ENCODE data around the gene GALNT17. TPM values are rescaled to one million over a fixed set of nuclear protein-coding genes. Genes with fewer than 3 reads are reported as not detected.

The GALNT17 gene
- total RNA-seq, 1 experiment from 2014 or later: not detected

DNA sequence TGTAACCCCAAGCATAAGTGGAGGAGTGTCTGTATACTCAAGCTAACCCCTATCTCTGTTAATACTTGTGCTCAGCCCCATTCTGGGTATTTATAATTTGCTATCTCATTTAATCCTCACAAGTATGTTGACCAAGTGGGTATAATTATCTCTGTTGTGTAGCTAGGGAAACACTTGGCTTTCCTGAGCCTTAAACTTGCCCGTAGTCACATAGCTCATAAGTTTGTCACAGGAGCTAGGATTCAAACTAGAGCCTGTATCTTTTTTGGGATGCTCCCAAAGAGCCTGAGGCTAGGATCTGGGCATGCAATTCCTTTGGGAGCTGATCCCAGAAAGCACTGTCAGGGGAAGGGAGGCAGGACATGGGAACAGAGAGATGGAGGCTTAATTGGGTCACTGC lies 377.4 kb downstream of the GALNT17 start:
- ChIA-PET POLR2A (ENCODE audit: unreplicated experiment) (no interaction called here), CTCF (no interaction called here)
- no peak overlapping the region for H3K27ac ChIP-seq
- no peak overlapping the region for H3K4me2 ChIP-seq
- no peak for DNase-seq
- H3K9me3 ChIP-seq (ENCODE audit: insufficient read depth, low read depth): no peaks in the 10 kb centered on the region
- H3K79me2 ChIP-seq (ENCODE audit: low read depth): no peaks in the 10 kb centered on the region
- H3K27me3 ChIP-seq (ENCODE audit: insufficient read depth, low read depth): peaks cover 24% of the 10 kb centered on the region
- no TSS peak for BruUV-seq (replicated peaks)
- H2AFZ ChIP-seq: no peak overlapping the region
- no peaks in the 10 kb centered on the region for H3K4me1 ChIP-seq (replicated peaks; ENCODE audit: insufficient read depth)
- H3K36me3 ChIP-seq (ENCODE audit: low read depth): no peaks in the 10 kb centered on the region
- intact Hi-C loops (cut with micrococcal nuclease; ENCODE audit: unreplicated experiment): no loop called here
- H4K20me1 ChIP-seq (ENCODE audit: insufficient read depth): no peaks in the 10 kb centered on the region
- no peaks in the 10 kb centered on the region for H3K9me2 ChIP-seq (ENCODE audit: insufficient read depth)
- H3F3A ChIP-seq (ENCODE audit: insufficient read depth, low read depth): no peaks in the 10 kb centered on the region
- no peak for TF ChIP-seq EZH2 (IDR thresholded peaks at IDR 0.05; ENCODE audit: low read depth)
- TF ChIP-seq, protein P1, sequence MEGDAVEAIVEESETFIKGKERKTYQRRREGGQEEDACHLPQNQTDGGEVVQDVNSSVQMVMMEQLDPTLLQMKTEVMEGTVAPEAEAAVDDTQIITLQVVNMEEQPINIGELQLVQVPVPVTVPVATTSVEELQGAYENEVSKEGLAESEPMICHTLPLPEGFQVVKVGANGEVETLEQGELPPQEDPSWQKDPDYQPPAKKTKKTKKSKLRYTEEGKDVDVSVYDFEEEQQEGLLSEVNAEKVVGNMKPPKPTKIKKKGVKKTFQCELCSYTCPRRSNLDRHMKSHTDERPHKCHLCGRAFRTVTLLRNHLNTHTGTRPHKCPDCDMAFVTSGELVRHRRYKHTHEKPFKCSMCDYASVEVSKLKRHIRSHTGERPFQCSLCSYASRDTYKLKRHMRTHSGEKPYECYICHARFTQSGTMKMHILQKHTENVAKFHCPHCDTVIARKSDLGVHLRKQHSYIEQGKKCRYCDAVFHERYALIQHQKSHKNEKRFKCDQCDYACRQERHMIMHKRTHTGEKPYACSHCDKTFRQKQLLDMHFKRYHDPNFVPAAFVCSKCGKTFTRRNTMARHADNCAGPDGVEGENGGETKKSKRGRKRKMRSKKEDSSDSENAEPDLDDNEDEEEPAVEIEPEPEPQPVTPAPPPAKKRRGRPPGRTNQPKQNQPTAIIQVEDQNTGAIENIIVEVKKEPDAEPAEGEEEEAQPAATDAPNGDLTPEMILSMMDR (conservative IDR thresholded peaks at IDR 0.05): no peak
- no peak overlapping the region for H3K4me3 ChIP-seq

DNA sequence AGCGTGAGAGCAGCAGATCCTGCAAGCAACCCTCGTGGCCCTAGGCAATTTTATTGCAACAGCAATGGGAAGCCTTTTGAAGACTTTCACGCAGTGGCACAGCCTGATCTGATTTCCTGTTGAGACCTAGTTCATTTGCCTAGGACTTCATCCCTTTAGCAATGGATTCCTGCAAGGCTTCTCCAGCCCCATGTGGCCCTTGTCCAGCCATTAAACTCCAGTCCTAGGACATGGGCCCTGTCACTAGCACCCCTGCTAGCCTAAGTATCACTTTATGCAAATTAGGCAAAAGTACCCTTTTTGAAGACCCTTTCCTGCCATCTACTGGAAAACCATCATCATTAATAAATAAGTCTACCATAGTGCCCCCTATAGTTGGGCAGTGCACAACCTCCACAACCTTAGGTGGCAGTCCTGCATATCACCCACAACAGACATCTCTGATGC lies 379.4 kb downstream of the GALNT17 start:
- Histone ChIP-seq H3K27me3 (ENCODE audit: insufficient read depth, low read depth) (peaks cover 34% of the 10 kb centered on the region), H2AFZ (no peak overlapping the region), H3K27ac (no peak overlapping the region), H3F3A (ENCODE audit: insufficient read depth, low read depth) (no peaks in the 10 kb centered on the region), H3K4me2 (no peak overlapping the region), H3K4me1 (replicated peaks; ENCODE audit: insufficient read depth) (no peaks in the 10 kb centered on the region), H3K79me2 (ENCODE audit: low read depth) (no peaks in the 10 kb centered on the region), H3K9me3 (ENCODE audit: insufficient read depth, low read depth) (no peaks in the 10 kb centered on the region), H3K36me3 (ENCODE audit: low read depth) (no peaks in the 10 kb centered on the region), H4K20me1 (ENCODE audit: insufficient read depth) (no peaks in the 10 kb centered on the region), H3K9me2 (ENCODE audit: insufficient read depth) (no peaks in the 10 kb centered on the region), H3K4me3 (no peak overlapping the region)
- POLR2A ChIA-PET (ENCODE audit: unreplicated experiment): no interaction called here
- TF ChIP-seq, protein P1 (conservative IDR thresholded peaks at IDR 0.05): no peak
- no peak for TF ChIP-seq EZH2 (IDR thresholded peaks at IDR 0.05; ENCODE audit: low read depth)
- intact Hi-C loops (cut with micrococcal nuclease; ENCODE audit: unreplicated experiment): no loop called here
- CTCF ChIA-PET: no interaction called here
- BruUV-seq (replicated peaks): no TSS peak
- no peak for DNase-seq

DNA sequence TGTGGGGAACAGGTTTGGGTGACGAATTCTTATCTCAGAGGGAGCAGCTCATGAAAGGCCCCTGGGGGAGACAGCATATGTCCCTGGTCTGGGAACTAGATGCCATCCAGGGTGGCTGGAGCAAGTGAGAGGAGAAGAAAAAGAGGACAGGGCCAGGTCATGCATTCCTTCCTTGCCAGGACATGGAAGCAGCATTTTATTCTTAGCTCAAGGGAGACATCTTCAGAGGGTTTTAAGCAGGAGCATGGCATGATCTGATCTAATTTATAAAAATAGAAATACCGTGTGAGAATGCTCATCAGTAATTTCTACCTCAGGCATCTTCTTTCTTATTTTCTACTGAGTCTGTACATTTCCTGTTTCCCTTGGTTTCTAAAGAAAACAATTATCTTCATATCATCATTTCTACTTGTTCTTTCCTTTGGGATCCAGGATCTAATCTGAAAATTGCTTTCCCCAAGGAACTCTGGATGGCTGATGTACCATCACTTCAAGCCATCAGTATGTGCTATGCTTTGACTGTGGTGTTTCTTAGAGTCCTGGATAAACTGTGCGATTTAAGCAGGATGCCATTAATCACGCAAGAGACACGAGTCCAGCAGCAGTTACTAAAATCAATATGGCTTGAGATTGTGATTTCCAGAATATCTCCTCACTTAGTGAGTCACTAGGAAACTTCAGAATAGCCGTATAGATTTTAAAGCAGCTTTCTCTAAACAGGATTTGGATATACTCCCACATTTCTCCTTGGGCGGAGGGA lies 386.2 kb downstream of the GALNT17 start:
- H3K27me3 ChIP-seq (ENCODE audit: insufficient read depth, low read depth): peaks cover 10% of the 10 kb centered on the region
- no peaks in the 10 kb centered on the region for H3K79me2 ChIP-seq (ENCODE audit: low read depth)
- no peaks in the 10 kb centered on the region for H3F3A ChIP-seq (ENCODE audit: insufficient read depth, low read depth)
- no peaks in the 10 kb centered on the region for H3K9me2 ChIP-seq (ENCODE audit: insufficient read depth)
- H3K4me3 ChIP-seq: no peak overlapping the region
- ChIA-PET POLR2A (ENCODE audit: unreplicated experiment) (no interaction called here), CTCF (no interaction called here)
- no peak for TF ChIP-seq EZH2 (IDR thresholded peaks at IDR 0.05; ENCODE audit: low read depth)
- TF ChIP-seq, protein P1 (conservative IDR thresholded peaks at IDR 0.05): no peak
- H3K27ac ChIP-seq: no peak overlapping the region
- DNase-seq: no peak
- no peak overlapping the region for H3K4me2 ChIP-seq
- no peak overlapping the region for H2AFZ ChIP-seq
- no TSS peak for BruUV-seq (replicated peaks)
- no peaks in the 10 kb centered on the region for H3K4me1 ChIP-seq (replicated peaks; ENCODE audit: insufficient read depth)
- no peaks in the 10 kb centered on the region for H4K20me1 ChIP-seq (ENCODE audit: insufficient read depth)
- no peaks in the 10 kb centered on the region for H3K9me3 ChIP-seq (ENCODE audit: insufficient read depth, low read depth)
- intact Hi-C loops (cut with micrococcal nuclease; ENCODE audit: unreplicated experiment): no loop called here
- H3K36me3 ChIP-seq (ENCODE audit: low read depth): no peaks in the 10 kb centered on the region
